ENCODE measurements around the gene SUGCT.

Gene SUGCT

GRCh38 chr7:40306596-40306995, 171.8 kb downstream of the SUGCT start:
- Histone ChIP-seq H3K27me3 (ENCODE audit: insufficient read depth, low read depth, severe bottlenecking) (no peaks in the 10 kb centered on the region), H3K27ac (no peak overlapping the region), H3K9me3 (ENCODE audit: severe bottlenecking) (no peaks in the 10 kb centered on the region), H3K4me3 (ENCODE audit: low read depth, low read length) (no peak overlapping the region), H3K36me3 (no peaks in the 10 kb centered on the region)
- no peak for TF ChIP-seq CTCF (IDR thresholded peaks at IDR 0.05; ENCODE audit: low read depth, low read length)
- no peak for DNase-seq

GRCh38 chr7:40310258-40310657, 175.5 kb downstream of the SUGCT start:
- no peak for DNase-seq
- Histone ChIP-seq H3K36me3 (no peaks in the 10 kb centered on the region), H3K4me3 (ENCODE audit: low read depth, low read length) (no peak overlapping the region), H3K9me3 (ENCODE audit: severe bottlenecking) (no peaks in the 10 kb centered on the region), H3K27me3 (ENCODE audit: insufficient read depth, low read depth, severe bottlenecking) (no peaks in the 10 kb centered on the region), H3K27ac (no peak overlapping the region)
- no peak for TF ChIP-seq CTCF (IDR thresholded peaks at IDR 0.05; ENCODE audit: low read depth, low read length)

GRCh38 chr7:40311307-40311706, 176.5 kb downstream of the SUGCT start:
- no peak overlapping the region for H3K27ac ChIP-seq

GRCh38 chr7:40315277-40315676, 180.5 kb downstream of the SUGCT start:
- Histone ChIP-seq H3K9me3 (ENCODE audit: severe bottlenecking) (no peaks in the 10 kb centered on the region), H3K36me3 (no peaks in the 10 kb centered on the region), H3K27ac (no peak overlapping the region), H3K4me3 (ENCODE audit: low read depth, low read length) (no peak overlapping the region), H3K27me3 (ENCODE audit: insufficient read depth, low read depth, severe bottlenecking) (no peaks in the 10 kb centered on the region)
- no peak for TF ChIP-seq CTCF (IDR thresholded peaks at IDR 0.05; ENCODE audit: low read depth, low read length)
- no peak for DNase-seq

More at GRCh38 chr7:40311307-40311706, 176.5 kb downstream of the SUGCT start:
- no peak for TF ChIP-seq CTCF (IDR thresholded peaks at IDR 0.05; ENCODE audit: low read depth, low read length)
- H3K4me3 ChIP-seq (ENCODE audit: low read depth, low read length): no peak overlapping the region
- no peaks in the 10 kb centered on the region for H3K27me3 ChIP-seq (ENCODE audit: insufficient read depth, low read depth, severe bottlenecking)
- DNase-seq: no peak
- H3K9me3 ChIP-seq (ENCODE audit: severe bottlenecking): no peaks in the 10 kb centered on the region
- H3K36me3 ChIP-seq: no peaks in the 10 kb centered on the region

GRCh38 chr7:40316176-40316575, 181.4 kb downstream of the SUGCT start:
- H3K27ac ChIP-seq: no peak overlapping the region

More at GRCh38 chr7:40316176-40316575, 181.4 kb downstream of the SUGCT start:
- no peak for TF ChIP-seq CTCF (IDR thresholded peaks at IDR 0.05; ENCODE audit: low read depth, low read length)
- H3K27me3 ChIP-seq (ENCODE audit: insufficient read depth, low read depth, severe bottlenecking): no peaks in the 10 kb centered on the region
- no peak overlapping the region for H3K4me3 ChIP-seq (ENCODE audit: low read depth, low read length)
- DNase-seq: no peak
- no peaks in the 10 kb centered on the region for H3K36me3 ChIP-seq
- no peaks in the 10 kb centered on the region for H3K9me3 ChIP-seq (ENCODE audit: severe bottlenecking)

All from WERI-Rb-1 (cell line).